ENCODE data around the gene KIF17. TPM values are rescaled to one million over a fixed set of nuclear protein-coding genes. Genes with fewer than 3 reads are reported as not detected.

Gene KIF17
- total RNA-seq, 1 donor from 2014 or later, result 1.1 TPM

DNA sequence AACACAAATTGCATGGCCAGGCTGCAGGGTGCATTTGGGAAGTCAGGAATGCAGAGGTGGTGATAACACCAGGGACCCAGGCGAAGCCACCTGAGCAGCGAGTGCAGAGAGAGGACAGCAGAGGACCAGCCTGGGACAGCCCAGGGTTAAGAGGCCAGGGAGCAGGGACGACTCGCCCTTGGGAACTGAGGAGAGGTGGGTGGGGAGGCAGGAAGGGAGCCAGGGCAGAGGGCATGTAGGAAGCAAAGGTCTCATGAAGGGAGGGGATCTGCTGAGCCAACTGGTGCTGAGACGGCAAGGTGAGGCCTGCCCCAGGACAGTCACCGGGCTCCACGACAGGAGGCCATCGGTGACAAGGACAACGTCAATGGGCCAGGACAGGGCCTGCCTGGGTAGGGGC lies 16.4 kb downstream of the KIF17 start:
- Mint-ChIP-seq H3K27me3 (peaks cover 7% of the 10 kb centered on the region), H3K4me1 (ENCODE audit: low read depth) (peaks cover 1% of the 10 kb centered on the region), H3K9me3 (ENCODE audit: low read depth) (no peaks in the 10 kb centered on the region), H3K36me3 (ENCODE audit: insufficient read depth) (no peaks in the 10 kb centered on the region), H3K4me3 (ENCODE audit: low read depth) (no peak overlapping the region), H3K27ac (no peak overlapping the region)
- TF ChIP-seq, protein P1, sequence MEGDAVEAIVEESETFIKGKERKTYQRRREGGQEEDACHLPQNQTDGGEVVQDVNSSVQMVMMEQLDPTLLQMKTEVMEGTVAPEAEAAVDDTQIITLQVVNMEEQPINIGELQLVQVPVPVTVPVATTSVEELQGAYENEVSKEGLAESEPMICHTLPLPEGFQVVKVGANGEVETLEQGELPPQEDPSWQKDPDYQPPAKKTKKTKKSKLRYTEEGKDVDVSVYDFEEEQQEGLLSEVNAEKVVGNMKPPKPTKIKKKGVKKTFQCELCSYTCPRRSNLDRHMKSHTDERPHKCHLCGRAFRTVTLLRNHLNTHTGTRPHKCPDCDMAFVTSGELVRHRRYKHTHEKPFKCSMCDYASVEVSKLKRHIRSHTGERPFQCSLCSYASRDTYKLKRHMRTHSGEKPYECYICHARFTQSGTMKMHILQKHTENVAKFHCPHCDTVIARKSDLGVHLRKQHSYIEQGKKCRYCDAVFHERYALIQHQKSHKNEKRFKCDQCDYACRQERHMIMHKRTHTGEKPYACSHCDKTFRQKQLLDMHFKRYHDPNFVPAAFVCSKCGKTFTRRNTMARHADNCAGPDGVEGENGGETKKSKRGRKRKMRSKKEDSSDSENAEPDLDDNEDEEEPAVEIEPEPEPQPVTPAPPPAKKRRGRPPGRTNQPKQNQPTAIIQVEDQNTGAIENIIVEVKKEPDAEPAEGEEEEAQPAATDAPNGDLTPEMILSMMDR (IDR thresholded peaks at IDR 0.05; ENCODE audit: unreplicated experiment), result no peak
- DNase-seq (ENCODE audit: low spot score, unreplicated experiment), result no peak

DNA sequence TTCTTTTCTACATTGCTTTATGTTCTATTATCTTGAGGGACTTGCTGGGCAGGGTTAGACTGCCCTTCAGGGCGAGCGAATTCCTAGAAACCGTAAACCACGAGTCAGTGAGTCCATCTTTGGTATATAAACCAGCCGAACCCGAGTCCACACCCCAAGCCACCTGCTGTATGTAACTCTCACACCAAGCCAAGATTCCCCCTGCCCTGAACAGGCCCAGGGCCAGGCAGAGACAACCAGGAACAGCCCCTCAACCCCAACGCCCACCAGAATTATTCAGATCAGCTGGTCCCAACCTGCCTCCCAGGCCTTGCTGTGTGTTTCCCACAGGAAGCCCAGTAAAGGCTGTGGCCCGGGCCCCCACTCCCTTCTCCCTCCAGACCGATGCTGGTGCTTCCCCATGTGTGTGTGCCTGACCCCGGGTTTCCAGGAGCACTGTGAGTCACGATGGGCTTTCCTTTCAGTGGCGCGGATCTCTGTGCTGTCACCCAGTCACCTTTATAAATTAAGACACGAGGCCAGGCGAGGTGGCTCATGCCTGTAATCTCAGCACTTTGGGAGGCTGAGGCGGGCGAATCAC lies 17.1 kb downstream of the KIF17 start:
- H3K4me1 Mint-ChIP-seq (ENCODE audit: low read depth), result peaks cover 1% of the 10 kb centered on the region
- DNase-seq (ENCODE audit: low spot score, unreplicated experiment), result no peak
- no peak overlapping the region for H3K27ac Mint-ChIP-seq
- TF ChIP-seq, protein P1 (IDR thresholded peaks at IDR 0.05; ENCODE audit: unreplicated experiment), result no peak
- H3K36me3 Mint-ChIP-seq (ENCODE audit: insufficient read depth), result no peaks in the 10 kb centered on the region
- H3K9me3 Mint-ChIP-seq (ENCODE audit: low read depth), result no peaks in the 10 kb centered on the region
- H3K27me3 Mint-ChIP-seq, result peaks cover 7% of the 10 kb centered on the region
- no peak overlapping the region for H3K4me3 Mint-ChIP-seq (ENCODE audit: low read depth)

DNA sequence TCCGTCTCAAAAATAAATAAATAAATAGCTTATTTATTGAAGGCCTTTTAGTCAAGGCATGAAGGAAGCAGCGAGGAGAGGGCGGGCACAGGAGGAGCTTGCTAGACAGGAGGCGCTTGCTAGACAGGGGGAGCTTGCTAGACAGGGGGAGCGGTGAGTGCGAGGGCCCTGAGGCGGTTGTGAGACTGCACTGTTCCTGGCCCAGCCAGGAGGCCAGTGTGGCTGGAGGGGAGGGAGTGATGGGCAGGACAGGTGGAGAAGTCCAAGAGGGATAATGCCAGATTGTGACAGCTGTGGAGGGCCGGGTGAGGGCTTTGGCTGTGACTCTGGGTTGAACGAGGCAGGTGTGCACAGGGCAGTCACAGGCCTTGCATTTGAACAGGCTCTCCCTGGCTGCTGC lies 18.2 kb downstream of the KIF17 start:
- Mint-ChIP-seq H3K4me3 (ENCODE audit: low read depth) (no peak overlapping the region), H3K9me3 (ENCODE audit: low read depth) (no peaks in the 10 kb centered on the region), H3K4me1 (ENCODE audit: low read depth) (peaks cover 1% of the 10 kb centered on the region), H3K27ac (no peak overlapping the region), H3K36me3 (ENCODE audit: insufficient read depth) (no peaks in the 10 kb centered on the region), H3K27me3 (peaks cover 9% of the 10 kb centered on the region)
- TF ChIP-seq, protein P1 (IDR thresholded peaks at IDR 0.05; ENCODE audit: unreplicated experiment), result no peak
- no peak for DNase-seq (ENCODE audit: low spot score, unreplicated experiment)

DNA sequence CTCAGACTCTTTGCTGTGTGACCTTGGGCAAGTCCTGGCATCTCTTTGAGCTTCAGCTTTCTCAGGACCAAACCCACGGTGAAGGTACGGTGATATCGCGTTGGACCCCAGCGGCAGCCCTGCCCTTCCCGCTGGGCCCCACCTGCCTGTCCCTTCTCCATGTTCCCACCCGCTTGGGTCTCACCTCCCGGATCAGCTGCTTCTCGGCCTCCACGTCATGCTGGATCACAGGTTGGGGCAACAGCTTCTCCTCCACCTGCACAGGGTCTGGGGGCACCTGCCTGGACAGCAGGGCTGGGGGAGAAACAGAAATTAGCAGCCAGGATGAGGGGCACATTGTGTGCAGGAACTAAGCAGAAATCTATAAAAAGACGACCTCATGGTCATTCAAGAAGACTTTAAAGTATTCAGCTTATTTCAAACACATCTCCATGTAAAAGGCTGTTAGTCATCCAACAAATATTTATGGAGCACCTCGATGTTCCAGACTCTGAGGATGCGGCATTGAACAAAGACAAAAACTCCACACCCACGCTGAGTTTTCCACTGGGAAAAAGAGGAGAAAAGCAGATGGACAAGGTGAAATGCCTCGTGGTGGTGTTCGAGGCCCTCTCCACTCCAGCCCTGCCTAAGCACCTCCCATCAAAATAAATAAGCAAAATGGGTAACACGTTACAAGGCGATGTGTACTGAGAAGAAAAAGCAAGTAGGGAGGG lies 19.5 kb downstream of the KIF17 start:
- H3K27ac Mint-ChIP-seq, result no peak overlapping the region

DNA sequence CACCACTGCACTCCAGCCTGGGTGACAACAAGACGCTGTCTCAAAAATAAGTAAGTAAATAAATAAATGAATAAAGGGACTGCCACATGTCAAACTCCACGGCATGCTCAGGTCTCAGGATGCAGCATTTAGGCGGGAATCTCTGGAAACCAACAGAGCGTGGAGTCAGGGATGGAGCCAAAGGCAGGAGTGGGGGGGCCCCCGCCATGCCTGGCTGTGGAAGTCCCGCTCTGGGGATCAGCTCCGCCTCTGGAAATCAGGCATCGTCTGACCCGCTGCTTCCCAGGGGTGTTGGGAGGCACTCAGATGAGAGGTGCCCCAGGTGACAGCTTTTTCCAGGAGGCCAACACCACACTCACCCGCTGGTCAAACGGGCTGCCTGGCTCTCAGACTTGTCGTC lies 20.2 kb downstream of the KIF17 start:
- no peak for DNase-seq (ENCODE audit: low spot score, unreplicated experiment)

More for the DNA sequence above, 19.5 kb downstream of the KIF17 start:
- Mint-ChIP-seq H3K9me3 (ENCODE audit: low read depth) (no peaks in the 10 kb centered on the region), H3K4me1 (ENCODE audit: low read depth) (peaks cover 1% of the 10 kb centered on the region), H3K4me3 (ENCODE audit: low read depth) (no peak overlapping the region), H3K27me3 (peaks cover 14% of the 10 kb centered on the region), H3K36me3 (ENCODE audit: insufficient read depth) (no peaks in the 10 kb centered on the region)
- DNase-seq (ENCODE audit: low spot score, unreplicated experiment), result no peak
- TF ChIP-seq, protein P1 (IDR thresholded peaks at IDR 0.05; ENCODE audit: unreplicated experiment), result no peak

More for the DNA sequence above, 20.2 kb downstream of the KIF17 start:
- Mint-ChIP-seq H3K9me3 (ENCODE audit: low read depth) (no peaks in the 10 kb centered on the region), H3K27ac (no peak overlapping the region), H3K4me1 (ENCODE audit: low read depth) (peaks cover 1% of the 10 kb centered on the region), H3K36me3 (ENCODE audit: insufficient read depth) (no peaks in the 10 kb centered on the region), H3K4me3 (ENCODE audit: low read depth) (no peak overlapping the region), H3K27me3 (peaks cover 10% of the 10 kb centered on the region)
- TF ChIP-seq, protein P1 (IDR thresholded peaks at IDR 0.05; ENCODE audit: unreplicated experiment), result no peak
